T-helper 2 cell treated with Interferon-gamma antibody and Interleukin-4, amounts not matched to agents 100 ng/mL and 5 ng/mL, for 36 hours (primary cell): ENCODE data around the gene PTTG1. TPM values are rescaled to one million over a fixed set of nuclear protein-coding genes. Genes with fewer than 3 reads are reported as not detected.

Source experiments
- intact Hi-C: fragments of 100-400 bp; cut with micrococcal nuclease; formaldehyde crosslinking; loops from one replicate; pipeline ENCODE4 v1.15.1; 2023
- total RNA-seq: library from RNA; stranded (reverse); gene quantifications from 2 replicates; pipeline ENCODE4 v1.2.3, GENCODE V29; 2022

The PTTG1 gene
- total RNA-seq, 1 donor from 2014 or later: 142 TPM

- intact Hi-C loops: no loop called here
Measured at GRCh38 chr5:160452036-160452435, 30.4 kb downstream of the PTTG1 start.

DNA sequence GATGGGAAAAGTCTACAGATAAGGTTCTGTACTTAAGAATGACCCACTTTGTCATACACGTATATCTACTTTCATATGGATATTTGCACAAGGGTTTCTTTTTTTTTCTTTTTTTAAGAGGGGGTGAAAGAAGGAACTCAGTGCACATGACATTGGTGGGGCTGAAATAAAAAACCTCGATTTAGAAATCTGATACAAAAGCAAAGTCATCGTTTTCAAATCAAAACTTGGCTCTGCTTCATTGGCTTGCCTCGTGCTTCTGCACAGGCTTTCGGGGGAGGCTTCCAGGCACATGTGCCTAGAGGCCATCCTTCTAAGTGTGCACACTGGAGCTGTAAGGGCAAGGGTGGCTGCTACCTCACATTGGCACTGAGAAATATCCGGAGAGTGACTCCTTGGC is 31.1 kb downstream of the PTTG1 start:
- intact Hi-C loops: no loop called here

DNA sequence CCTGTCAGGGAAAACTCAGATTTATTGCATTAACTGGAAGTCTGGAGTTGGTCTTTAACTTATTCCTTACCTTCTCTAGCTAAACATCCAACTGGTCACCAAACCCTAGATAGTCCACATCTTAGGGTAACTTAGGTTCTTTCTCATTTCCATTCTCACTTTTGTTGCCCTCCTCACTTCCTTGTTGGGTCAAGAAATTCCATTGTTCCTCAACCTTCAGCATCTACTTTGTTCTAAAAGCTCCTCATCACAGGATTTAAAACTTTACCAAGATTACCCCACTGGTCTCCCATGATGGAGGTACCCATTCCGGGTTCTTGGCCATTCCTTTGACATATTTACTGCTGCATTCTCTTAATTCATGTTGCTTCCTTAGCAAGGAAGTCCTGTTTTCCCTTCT is 32.1 kb downstream of the PTTG1 start:
- intact Hi-C loops: no loop called here

GRCh38 chr5:160455600-160455999 is 33.9 kb downstream of the PTTG1 start:
- intact Hi-C loops: no loop called here

- intact Hi-C loops: no loop called here
Measured at GRCh38 chr5:160456480-160457177, 35.0 kb downstream of the PTTG1 start.

DNA sequence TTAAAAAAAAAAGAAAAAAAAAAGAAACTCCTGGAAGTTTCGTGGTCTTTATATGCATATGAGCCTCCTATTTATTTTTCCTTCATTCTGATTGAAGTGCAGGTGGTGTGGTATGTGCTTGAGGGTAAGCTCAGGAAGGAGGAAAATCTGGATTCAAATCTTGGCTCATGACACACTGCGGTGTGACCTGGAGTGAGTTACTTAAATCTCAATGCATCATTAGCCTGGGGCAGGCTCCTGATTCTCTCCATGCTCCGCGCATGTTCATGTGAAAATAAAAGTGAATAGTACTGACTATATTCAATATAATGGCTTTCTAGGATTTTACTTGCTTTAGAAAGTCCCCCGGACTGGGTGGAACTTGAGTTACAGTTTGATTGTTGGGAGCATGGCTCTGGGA is 35.6 kb downstream of the PTTG1 start:
- intact Hi-C loops: no loop called here

DNA sequence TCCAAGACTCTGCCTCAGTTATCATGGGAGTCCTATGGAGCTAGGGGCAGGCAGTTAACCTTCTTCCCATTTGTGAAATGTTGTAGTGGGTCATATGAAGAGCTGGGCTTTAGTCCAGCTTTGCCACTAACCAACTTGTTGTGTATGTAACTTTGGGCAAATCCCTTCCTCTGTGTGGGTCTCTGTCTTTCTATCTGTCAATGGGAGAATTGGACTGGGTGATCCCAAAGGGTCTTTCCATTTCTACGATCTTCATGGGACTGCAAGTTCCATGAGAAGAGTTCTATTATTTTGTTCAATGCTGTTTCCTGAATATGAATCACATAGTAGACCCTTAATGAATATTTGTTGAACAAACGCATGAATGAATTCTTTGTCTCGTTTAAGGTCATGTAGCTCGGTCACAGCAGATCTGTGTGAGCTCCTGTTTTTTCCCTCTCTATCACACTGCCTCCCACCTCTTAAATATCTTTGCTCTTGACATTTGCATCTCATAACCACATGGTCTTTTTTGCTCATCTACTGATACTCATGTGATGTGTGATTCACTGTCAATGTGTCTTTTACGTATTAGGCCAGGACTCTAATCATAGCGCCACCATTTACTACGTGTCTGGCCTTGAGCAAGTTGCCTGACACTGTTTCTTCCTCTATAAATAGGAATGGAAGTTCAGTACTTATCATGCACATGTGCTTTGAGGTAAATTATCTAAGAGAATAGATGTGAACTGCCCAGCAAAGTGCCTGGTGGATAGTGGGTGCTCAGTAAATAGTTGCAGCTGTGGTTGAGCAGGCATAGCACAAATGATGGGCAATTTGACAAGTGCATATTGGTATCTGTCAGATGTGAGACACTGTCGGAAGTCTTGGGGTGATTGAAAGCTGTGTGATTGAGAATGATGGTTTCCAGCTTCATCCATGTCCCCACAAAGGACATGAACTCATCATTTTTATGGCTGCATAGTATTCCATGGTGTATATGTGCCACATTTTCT is 37.4 kb downstream of the PTTG1 start:
- intact Hi-C loops: no loop called here

DNA sequence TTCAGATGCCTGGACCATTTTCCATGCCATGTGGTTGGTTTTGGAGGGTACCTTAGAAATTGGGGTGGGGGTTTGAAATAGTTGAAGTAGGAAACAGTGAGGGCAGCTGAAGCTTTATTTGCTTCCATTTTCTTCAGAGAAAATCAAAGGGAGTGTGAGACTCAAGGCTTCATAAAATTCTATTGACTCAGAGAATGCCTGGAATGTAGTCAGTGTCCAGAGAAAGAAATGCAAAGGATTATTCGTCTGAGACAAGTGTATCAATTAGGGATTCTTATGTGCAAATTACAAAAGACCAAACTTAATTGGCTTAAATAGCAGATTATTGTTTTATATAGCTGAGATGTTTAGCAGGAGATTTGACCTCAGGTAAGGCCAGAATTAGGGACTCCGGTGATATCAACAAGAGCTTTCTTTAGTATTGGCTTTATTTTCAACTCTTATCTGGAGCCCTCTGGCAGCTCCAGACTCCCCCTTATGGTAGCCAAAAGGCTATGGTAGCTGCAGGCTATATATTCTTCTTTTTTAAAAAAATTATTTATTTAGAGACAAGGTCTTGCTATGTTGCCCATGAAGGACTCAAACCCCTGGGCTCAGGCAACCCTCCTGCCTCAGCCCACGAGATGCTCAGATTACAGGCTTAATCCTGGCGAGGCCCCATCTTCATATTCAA is 38.9 kb downstream of the PTTG1 start:
- intact Hi-C loops: loop anchor here (1.0 kb wide), 1 partner anchor 21 kb away; no protein-coding TSS in a partner anchor

DNA sequence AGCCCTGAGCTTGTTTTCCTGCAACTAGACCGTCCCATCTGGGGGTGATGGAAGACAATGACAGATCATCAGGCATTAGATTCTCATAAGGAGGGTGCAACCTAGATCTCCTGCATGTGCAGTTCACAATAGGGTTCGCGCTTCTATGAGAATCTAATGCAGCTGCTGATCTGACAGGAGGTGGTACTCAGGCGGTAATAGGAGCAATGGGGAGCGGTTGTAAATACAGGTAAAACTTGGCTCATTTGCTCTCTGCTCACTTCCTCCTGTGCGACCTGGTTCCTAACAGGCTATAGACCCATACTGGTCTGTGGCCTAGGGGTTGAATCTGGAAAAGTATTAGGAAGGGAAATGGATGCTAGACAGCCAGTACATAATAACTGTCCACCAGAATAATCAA is 39.7 kb downstream of the PTTG1 start:
- intact Hi-C loops: no loop called here

DNA sequence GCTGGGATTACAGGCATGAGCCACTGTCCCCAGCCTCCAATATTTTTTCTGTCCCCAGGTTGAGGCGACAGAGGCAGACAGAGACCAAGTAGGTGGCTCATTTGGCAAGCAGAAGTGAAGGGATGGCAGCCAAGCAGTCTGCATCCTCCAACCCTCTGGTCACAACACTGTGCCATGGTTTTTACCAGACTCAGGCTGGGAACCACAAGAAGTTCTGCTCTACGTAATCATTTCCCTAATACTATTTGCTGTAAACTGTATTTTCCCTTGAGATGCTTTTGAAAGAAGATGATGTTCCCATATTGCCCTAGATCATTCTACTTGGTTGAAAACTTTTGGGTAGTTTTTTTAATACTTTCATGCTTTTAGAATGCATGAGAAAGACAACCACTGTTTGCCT is 40.5 kb downstream of the PTTG1 start:
- intact Hi-C loops: no loop called here

DNA sequence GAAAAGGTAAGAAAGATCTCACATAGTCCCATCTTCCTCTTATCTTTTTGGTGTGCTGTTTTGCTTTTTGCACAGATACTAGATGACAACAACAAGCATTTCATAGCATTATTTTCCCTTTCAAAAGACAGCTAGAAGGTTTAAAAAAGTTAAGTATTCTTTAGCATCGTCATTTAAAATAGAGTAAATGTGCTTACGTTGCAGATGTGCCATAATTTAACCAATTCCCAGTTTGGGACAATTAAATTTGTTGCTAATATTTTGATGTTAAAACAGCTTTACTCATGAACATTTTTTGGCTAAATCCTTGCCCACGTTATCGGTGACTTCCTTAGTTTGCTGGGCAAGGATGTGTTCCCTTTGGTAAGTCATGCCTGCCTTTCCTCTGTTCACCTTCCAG is 41.6 kb downstream of the PTTG1 start:
- intact Hi-C loops: no loop called here

DNA sequence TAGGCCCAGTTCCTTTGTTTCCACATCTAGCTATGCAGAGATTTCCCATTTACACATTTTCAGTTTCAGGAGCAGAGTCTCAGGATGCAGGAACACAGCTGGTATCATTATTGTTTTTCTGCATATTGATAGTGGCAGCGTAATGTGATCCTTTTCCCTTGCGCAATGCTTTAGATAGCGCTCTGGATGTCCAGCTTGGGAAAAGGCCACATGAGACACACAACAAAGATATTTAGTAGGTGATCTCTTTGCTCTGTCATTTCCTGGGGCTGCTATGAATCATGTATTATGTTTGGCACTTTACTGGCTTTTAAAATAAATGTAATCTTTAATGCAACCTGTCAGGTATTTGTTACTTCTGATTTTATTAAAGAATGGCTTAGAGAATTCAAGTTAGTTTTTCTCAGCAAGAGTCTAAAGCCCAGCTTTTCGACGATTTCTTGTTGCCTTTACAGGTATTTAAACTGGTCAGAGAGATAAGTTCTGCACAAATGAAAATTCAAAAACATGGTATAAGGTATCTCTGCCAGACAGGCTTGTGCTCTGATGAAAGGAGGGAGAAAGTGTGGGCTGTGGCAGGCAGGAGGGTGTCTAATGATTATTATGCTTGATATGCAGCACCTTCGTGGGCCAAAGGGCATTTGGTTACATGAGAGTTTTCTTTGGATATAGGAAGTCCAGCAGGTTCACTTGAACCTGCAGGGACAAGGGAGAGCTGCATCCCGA is 42.2 kb downstream of the PTTG1 start:
- intact Hi-C loops: no loop called here

DNA sequence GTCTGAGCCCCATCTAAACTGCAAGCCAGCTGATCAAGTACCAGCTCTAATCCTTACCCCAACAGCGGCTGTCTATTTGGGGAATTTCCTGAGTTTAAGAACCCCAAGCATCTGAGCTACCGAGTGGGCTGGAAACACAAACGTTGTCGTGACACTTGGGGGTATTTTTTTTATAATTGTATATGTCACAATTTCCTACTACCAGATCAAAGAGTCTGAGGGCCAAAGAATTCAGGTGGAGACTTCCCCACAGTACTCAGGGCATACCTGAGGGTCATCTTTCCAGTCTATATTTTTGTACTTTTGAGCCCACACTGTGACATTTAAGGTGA is 42.8 kb downstream of the PTTG1 start:
- intact Hi-C loops: no loop called here

GRCh38 chr5:160466116-160466515 is 44.5 kb downstream of the PTTG1 start:
- intact Hi-C loops: no loop called here

GRCh38 chr5:160466889-160467554 is 45.4 kb downstream of the PTTG1 start:
- intact Hi-C loops: no loop called here

- intact Hi-C loops: loop anchor here (1.0 kb wide), 4 partner anchors 19 to 48 kb away; partner anchors contain the start of gene SLU7
Measured at GRCh38 chr5:160467555-160468362, 46.1 kb downstream of the PTTG1 start.

DNA sequence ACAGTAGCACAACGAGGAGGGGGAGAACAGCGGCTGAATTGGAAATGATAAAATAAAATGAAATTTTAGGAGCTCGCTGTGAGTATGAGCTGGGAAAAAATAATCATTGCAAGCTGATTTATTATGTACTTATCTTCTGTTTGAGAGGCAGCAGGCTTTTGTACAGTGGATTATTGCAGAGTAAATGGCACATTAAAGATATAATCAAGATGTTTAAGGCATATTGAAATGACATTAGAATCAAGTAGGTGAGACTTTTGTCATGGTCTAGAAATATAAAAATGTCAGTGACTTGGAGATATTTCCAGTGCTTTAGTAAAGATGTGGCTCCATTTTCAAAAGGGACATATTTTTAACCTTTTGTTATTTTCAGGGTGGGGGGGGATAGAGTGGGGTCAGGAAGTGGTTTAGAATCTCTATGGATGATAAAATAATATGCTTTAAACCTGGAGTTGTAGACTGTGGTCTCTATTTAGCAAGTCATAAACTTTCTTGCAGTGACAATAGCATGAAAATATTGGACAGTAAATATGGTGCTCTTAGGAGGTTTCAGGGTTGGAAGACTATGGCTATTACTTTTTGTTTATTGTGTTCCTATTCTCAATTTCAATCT is 46.8 kb downstream of the PTTG1 start:
- intact Hi-C loops: loop anchor here (1.0 kb wide), 4 partner anchors 18 to 49 kb away; partner anchors contain the start of gene SLU7

- intact Hi-C loops: no loop called here
Measured at GRCh38 chr5:160469156-160470144, 47.8 kb downstream of the PTTG1 start.
